A673 (cell line): ENCODE data around the gene PRKCQ. TPM values are rescaled to one million over a fixed set of nuclear protein-coding genes. Genes with fewer than 3 reads are reported as not detected.

Experiments used
- BruUV-seq: library from RNA; stranded (reverse); fragments of 400-500 nt; replicated peaks from 2 replicates; lab custom pipeline; 2021; lab: Mats Ljungman, UMichigan
- CTCF ChIA-PET: fragments of 300-600 bp; sonication (Branson Sonifier 250); formaldehyde crosslinking; loops from one replicate; lab custom pipeline; 2022; ENCODE audit warnings: antibody characterized with exemption; lab: Charles Lee
- POLR2A ChIA-PET: fragments of 300-600 bp; sonication (Branson Sonifier 250); formaldehyde crosslinking; loops from one replicate; lab custom pipeline; 2022; ENCODE audit warnings: antibody characterized with exemption; ENCODE audit not compliant: low non-redundant PET; lab: Charles Lee
- DNase-seq: peaks from one replicate; pipeline ENCODE4 v3.0.0-alpha.2; 2015; ENCODE audit warnings: low spot score
- H3K27ac ChIP-seq: fragments of 200-600 bp; sonication (generic); 2 replicates; pipeline ENCODE4 v1.5.1; 2016; ENCODE audit warnings: mixed run types, low read depth, mild to moderate bottlenecking, mixed read lengths, antibody characterized with exemption, low read length; ENCODE audit not compliant: poor library complexity, severe bottlenecking
- H3K27me3 ChIP-seq: fragments of 200-600 bp; sonication (generic); replicated peaks from 2 replicates; pipeline ENCODE4 v1.6.1; 2017; ENCODE audit warnings: mixed run types, low read depth, mild to moderate bottlenecking, mixed read lengths, antibody characterized with exemption, low read length; ENCODE audit not compliant: insufficient read depth, poor library complexity
- H3K36me3 ChIP-seq: fragments of 200-600 bp; sonication (generic); 2 replicates; pipeline ENCODE4 v1.6.1; 2016; ENCODE audit warnings: mixed run types, mild to moderate bottlenecking, mixed read lengths, antibody characterized with exemption, low read length; ENCODE audit not compliant: insufficient read depth, poor library complexity, severe bottlenecking
- H3K4me1 ChIP-seq: fragments of 200-600 bp; sonication (generic); 2 replicates; pipeline ENCODE4 v1.6.1; 2017; ENCODE audit warnings: mixed run types, mild to moderate bottlenecking, mixed read lengths, antibody characterized with exemption, low read length; ENCODE audit not compliant: insufficient read depth, poor library complexity, severe bottlenecking
- H3K4me3 ChIP-seq: fragments of 200-600 bp; sonication (generic); 2 replicates; pipeline ENCODE4 v1.5.1; 2016; ENCODE audit warnings: low read depth, mixed run types, mild to moderate bottlenecking, mixed read lengths, low read length; ENCODE audit not compliant: poor library complexity, severe bottlenecking
- H3K9me3 ChIP-seq: fragments of 200-600 bp; sonication (generic); 2 replicates; pipeline ENCODE4 v1.6.1; 2016; ENCODE audit warnings: mixed run types, low read depth, mild to moderate bottlenecking, mixed read lengths, antibody characterized with exemption, low read length; ENCODE audit not compliant: poor library complexity, severe bottlenecking
- CTCF ChIP-seq: fragments of 300-800, 200-600 bp; sonication (generic); conservative IDR thresholded peaks from 2 replicates; pipeline ENCODE4 v1.5.1; 2017; ENCODE audit warnings: low read depth, mild to moderate bottlenecking, antibody characterized with exemption, low read length, moderate library complexity, mixed read lengths
- EZH2 ChIP-seq: fragments of 200-600 bp; sonication (generic); IDR thresholded peaks from 2 replicates; pipeline ENCODE4 v1.6.1; 2017; ENCODE audit warnings: borderline replicate concordance, low read depth, mild to moderate bottlenecking, mixed read lengths, antibody characterized with exemption, low read length; ENCODE audit not compliant: poor library complexity, severe bottlenecking
- intact Hi-C: fragments of 100-400 bp; cut with micrococcal nuclease; formaldehyde crosslinking; loops from one replicate; pipeline ENCODE4 v1.10.0; 2022; ENCODE audit not compliant: unreplicated experiment
- total RNA-seq: library from RNA; stranded (reverse); gene quantifications from 2 replicates; pipeline ENCODE4 v1.2.3, GENCODE V29; 2021

Gene PRKCQ
- total RNA-seq, 1 experiment from 2014 or later, result not detected

GRCh38 chr10:6396652-6397051, 183.4 kb downstream of the PRKCQ start:
- CTCF ChIA-PET, result no interaction called here
- TF ChIP-seq EZH2 (no peak), CTCF (no peak)
- no TSS peak for BruUV-seq
- H3K27ac ChIP-seq, result no peak overlapping the region
- H3K9me3 ChIP-seq, result no peaks in the 10 kb centered on the region
- intact Hi-C loops, result no loop called here
- DNase-seq, result no peak
- POLR2A ChIA-PET, result no interaction called here
- no peaks in the 10 kb centered on the region for H3K27me3 ChIP-seq
- no peak overlapping the region for H3K4me3 ChIP-seq
- H3K4me1 ChIP-seq, result peaks cover 5% of the 10 kb centered on the region
- H3K36me3 ChIP-seq, result no peaks in the 10 kb centered on the region

- ChIA-PET POLR2A (no interaction called here), CTCF (no interaction called here)
- intact Hi-C loops, result no loop called here
- Histone ChIP-seq H3K9me3 (no peaks in the 10 kb centered on the region), H3K27me3 (no peaks in the 10 kb centered on the region), H3K4me3 (no peak overlapping the region), H3K4me1 (peaks cover under 1% of the 10 kb centered on the region), H3K36me3 (no peaks in the 10 kb centered on the region), H3K27ac (no peak overlapping the region)
- BruUV-seq, result no TSS peak
- TF ChIP-seq EZH2 (no peak), CTCF (no peak)
- no peak for DNase-seq
Observed at GRCh38 chr10:6396226-6396625, 183.8 kb downstream of the PRKCQ start.

DNA sequence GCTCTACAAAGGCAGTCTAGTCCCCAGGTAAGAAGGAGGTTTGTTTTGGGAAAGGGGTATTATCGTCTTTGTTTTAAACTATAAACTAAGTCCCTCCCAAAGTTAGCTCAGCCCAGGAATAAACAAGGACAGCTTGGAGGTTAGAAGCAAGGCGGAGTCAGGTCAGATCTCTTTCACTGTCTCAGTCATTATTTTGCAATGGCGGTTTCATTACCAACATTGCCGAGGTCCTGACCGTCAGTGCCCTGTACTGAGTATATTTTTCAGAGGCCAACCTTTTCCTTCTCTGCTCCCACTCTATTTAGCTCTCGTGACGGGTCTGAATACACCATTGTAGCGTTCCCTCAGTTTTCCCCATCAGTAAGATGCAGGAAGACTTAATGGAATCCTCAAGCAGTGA, 184.5 kb downstream of the PRKCQ start:
- no peaks in the 10 kb centered on the region for H3K36me3 ChIP-seq
- H3K9me3 ChIP-seq, result no peaks in the 10 kb centered on the region
- POLR2A ChIA-PET, result interaction anchor here (0.6 kb wide), 1 partner anchor 354 kb away, joined by 12 read pairs; no protein-coding TSS in a partner anchor
- no peak for DNase-seq
- TF ChIP-seq CTCF, result no peak
- TF ChIP-seq EZH2, result no peak
- H3K27me3 ChIP-seq, result no peaks in the 10 kb centered on the region
- no TSS peak for BruUV-seq
- H3K4me3 ChIP-seq, result no peak overlapping the region
- H3K27ac ChIP-seq, result no peak overlapping the region
- no peaks in the 10 kb centered on the region for H3K4me1 ChIP-seq
- CTCF ChIA-PET, result no interaction called here
- intact Hi-C loops, result no loop called here
